Measurements from ENCODE around the gene GRIFIN.

GRIFIN gene

DNA sequence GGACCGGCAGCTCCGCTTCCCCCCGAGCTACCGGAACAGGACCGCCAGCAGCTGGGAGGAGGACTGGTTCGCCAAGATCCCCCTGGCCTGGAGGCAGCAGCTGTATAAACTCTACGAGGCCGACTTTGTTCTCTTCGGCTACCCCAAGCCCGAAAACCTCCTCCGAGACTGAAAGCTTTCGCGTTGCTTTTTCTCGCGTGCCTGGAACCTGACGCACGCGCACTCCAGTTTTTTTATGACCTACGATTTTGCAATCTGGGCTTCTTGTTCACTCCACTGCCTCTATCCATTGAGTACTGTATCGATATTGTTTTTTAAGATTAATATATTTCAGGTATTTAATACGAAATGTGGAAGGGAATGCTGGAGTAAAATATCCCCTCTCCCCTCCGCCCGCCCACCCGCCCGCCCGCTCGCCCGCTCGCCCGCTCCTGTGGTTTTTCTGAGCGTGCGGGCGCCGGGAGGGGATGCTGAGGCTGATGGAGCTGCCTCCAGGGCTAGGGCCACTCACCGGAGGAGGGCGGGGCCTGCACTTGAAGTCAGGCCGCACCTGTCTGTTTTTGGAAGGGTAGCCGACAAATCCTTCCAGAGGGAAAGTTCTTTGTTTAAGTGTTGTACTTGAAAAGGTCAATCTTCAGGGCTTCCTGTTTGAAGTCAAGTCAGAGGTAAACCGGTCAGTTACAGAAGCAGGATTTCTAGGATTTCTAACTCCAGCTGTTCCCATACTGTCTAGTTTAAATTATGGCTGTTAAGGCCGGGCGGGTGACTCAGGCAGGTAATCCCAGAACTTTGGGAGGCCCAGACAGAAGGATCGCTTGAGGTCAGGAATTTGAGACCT, 42.3 kb downstream of the GRIFIN start:
- DNase-seq, result peak; percentile 89 to 92
- H3K14ac ChIP-seq (ENCODE audit: low read length), result no peak overlapping the region
- peaks cover 8% of the 10 kb centered on the region for H3K9me3 ChIP-seq (ENCODE audit: insufficient read depth, low read depth, low read length)
- H2BK120ac ChIP-seq (ENCODE audit: insufficient read depth, low read length, poor library complexity), result no peak overlapping the region
- no peaks in the 10 kb centered on the region for H3K79me2 ChIP-seq (ENCODE audit: control insufficient read depth, insufficient read depth, low read length, poor library complexity)
- no peak overlapping the region for H3K27ac ChIP-seq (ENCODE audit: low read depth, low read length)
- H3K27me3 ChIP-seq (ENCODE audit: insufficient read depth, low read length), result no peaks in the 10 kb centered on the region
- no peak overlapping the region for H2BK12ac ChIP-seq (ENCODE audit: low read length)
- no peak overlapping the region for H3K4ac ChIP-seq (ENCODE audit: low read depth, low read length)
- H3K4me1 ChIP-seq (ENCODE audit: control insufficient read depth in 1 of 2, insufficient read depth in 2 of 2, low read length in 2 of 2), result peaks cover 5 to 8% of the 10 kb centered on the region in 2 experiments
- peaks cover 17 to 18% of the 10 kb centered on the region in 2 experiments for H3K36me3 ChIP-seq (ENCODE audit: control insufficient read depth in 1 of 2, insufficient read depth in 2 of 2, low read length in 2 of 2)
- no peak overlapping the region for H2AK5ac ChIP-seq (ENCODE audit: low read length)
- no peak overlapping the region for H4K12ac ChIP-seq (ENCODE audit: low read depth, low read length)
- H4K91ac ChIP-seq (ENCODE audit: low read depth, low read length), result peak overlapping the region; percentile 10
- H3K18ac ChIP-seq (ENCODE audit: low read length), result no peak overlapping the region
- no peak overlapping the region for H2BK5ac ChIP-seq (ENCODE audit: low read depth, low read length, poor library complexity)
- WGBS (ENCODE audit: extremely low coverage, insufficient coverage, insufficient read length), result 100% methylated on average over 1 of the region's 42 CpGs
- no peak overlapping the region for H2AFZ ChIP-seq (ENCODE audit: insufficient read depth, low read length, poor library complexity)
- H3K4me2 ChIP-seq (ENCODE audit: low read length), result no peak overlapping the region
- peaks cover 2% of the 10 kb centered on the region for H3K79me1 ChIP-seq (ENCODE audit: low read length)
- no peak overlapping the region for H4K8ac ChIP-seq (ENCODE audit: low read depth, low read length)
- H3K23ac ChIP-seq (ENCODE audit: low read length), result no peak overlapping the region
- no peak overlapping the region for H3K9ac ChIP-seq (ENCODE audit: low read length)
- H3K4me3 ChIP-seq (ENCODE audit: low read depth, low read length), result peak overlapping the region; percentile 12

DNA sequence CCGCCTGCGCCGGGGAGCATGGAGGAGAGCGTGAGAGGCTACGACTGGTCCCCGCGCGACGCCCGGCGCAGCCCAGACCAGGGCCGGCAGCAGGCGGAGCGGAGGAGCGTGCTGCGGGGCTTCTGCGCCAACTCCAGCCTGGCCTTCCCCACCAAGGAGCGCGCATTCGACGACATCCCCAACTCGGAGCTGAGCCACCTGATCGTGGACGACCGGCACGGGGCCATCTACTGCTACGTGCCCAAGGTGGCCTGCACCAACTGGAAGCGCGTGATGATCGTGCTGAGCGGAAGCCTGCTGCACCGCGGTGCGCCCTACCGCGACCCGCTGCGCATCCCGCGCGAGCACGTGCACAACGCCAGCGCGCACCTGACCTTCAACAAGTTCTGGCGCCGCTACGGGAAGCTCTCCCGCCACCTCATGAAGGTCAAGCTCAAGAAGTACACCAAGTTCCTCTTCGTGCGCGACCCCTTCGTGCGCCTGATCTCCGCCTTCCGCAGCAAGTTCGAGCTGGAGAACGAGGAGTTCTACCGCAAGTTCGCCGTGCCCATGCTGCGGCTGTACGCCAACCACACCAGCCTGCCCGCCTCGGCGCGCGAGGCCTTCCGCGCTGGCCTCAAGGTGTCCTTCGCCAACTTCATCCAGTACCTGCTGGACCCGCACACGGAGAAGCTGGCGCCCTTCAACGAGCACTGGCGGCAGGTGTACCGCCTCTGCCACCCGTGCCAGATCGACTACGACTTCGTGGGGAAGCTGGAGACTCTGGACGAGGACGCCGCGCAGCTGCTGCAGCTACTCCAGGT, 43.1 kb downstream of the GRIFIN start:
- no peak for DNase-seq
- H2AFZ ChIP-seq (ENCODE audit: insufficient read depth, low read length, poor library complexity), result no peak overlapping the region
- peaks cover 3 to 5% of the 10 kb centered on the region in 2 experiments for H3K4me1 ChIP-seq (ENCODE audit: control insufficient read depth in 1 of 2, insufficient read depth in 2 of 2, low read length in 2 of 2)
- H2AK5ac ChIP-seq (ENCODE audit: low read length), result no peak overlapping the region
- H3K14ac ChIP-seq (ENCODE audit: low read length), result no peak overlapping the region
- H3K9ac ChIP-seq (ENCODE audit: low read length), result no peak overlapping the region
- no peak overlapping the region for H4K8ac ChIP-seq (ENCODE audit: low read depth, low read length)
- no peak overlapping the region for H2BK120ac ChIP-seq (ENCODE audit: insufficient read depth, low read length, poor library complexity)
- no peak overlapping the region for H4K12ac ChIP-seq (ENCODE audit: low read depth, low read length)
- no peak overlapping the region for H3K4ac ChIP-seq (ENCODE audit: low read depth, low read length)
- no peak overlapping the region for H3K23ac ChIP-seq (ENCODE audit: low read length)
- peaks cover 8% of the 10 kb centered on the region for H3K9me3 ChIP-seq (ENCODE audit: insufficient read depth, low read depth, low read length)
- peak overlapping the region; percentile 10 for H4K91ac ChIP-seq (ENCODE audit: low read depth, low read length)
- H3K27ac ChIP-seq (ENCODE audit: low read depth, low read length), result no peak overlapping the region
- no CpG with 5 or more reads among the region's 85 CpGs for WGBS (ENCODE audit: extremely low coverage, insufficient coverage, insufficient read length)
- H3K18ac ChIP-seq (ENCODE audit: low read length), result no peak overlapping the region
- H3K27me3 ChIP-seq (ENCODE audit: insufficient read depth, low read length), result no peaks in the 10 kb centered on the region
- peaks cover 2% of the 10 kb centered on the region for H3K79me1 ChIP-seq (ENCODE audit: low read length)
- H3K79me2 ChIP-seq (ENCODE audit: control insufficient read depth, insufficient read depth, low read length, poor library complexity), result no peaks in the 10 kb centered on the region
- no peak overlapping the region for H2BK5ac ChIP-seq (ENCODE audit: low read depth, low read length, poor library complexity)
- no peak overlapping the region for H3K4me2 ChIP-seq (ENCODE audit: low read length)
- H3K4me3 ChIP-seq (ENCODE audit: low read depth, low read length), result peak overlapping the region; percentile 12
- H2BK12ac ChIP-seq (ENCODE audit: low read length), result no peak overlapping the region
- peaks cover 17 to 18% of the 10 kb centered on the region in 2 experiments for H3K36me3 ChIP-seq (ENCODE audit: control insufficient read depth in 1 of 2, insufficient read depth in 2 of 2, low read length in 2 of 2)

DNA sequence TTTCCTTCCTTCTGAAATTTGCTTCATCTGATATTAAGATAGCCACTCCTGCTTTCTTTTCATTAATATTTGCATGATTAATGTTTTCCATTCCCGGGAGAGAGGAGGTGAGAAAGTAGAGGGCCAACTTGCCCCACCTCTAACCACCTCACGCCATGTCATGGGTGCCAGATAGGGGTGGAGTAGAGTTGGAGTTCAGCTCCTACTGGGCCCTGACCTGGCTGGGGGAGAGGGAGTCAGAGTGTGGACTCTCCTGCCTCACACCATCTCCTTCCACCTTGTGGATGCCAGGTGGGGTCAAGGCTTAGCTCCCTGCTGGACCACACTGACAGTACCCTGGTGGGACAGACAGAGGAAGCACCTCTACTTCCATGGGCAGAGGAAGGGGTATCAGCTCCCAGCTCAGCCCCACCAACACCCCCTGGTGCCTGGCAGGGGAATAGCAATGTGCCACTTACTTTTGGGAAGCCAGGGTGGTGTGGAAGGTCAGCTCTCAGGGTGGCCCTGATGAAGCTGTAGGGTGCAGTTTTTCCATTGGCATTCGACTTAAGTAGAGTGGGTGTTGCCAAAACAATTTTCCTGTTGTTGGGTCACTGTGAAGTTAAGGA, 44.8 kb downstream of the GRIFIN start:
- WGBS (ENCODE audit: extremely low coverage, insufficient coverage, insufficient read length), result no CpG with 5 or more reads among the region's 3 CpGs
- Histone ChIP-seq H3K4me3 (ENCODE audit: low read depth, low read length) (no peak overlapping the region), H3K18ac (ENCODE audit: low read length) (no peak overlapping the region)

DNA sequence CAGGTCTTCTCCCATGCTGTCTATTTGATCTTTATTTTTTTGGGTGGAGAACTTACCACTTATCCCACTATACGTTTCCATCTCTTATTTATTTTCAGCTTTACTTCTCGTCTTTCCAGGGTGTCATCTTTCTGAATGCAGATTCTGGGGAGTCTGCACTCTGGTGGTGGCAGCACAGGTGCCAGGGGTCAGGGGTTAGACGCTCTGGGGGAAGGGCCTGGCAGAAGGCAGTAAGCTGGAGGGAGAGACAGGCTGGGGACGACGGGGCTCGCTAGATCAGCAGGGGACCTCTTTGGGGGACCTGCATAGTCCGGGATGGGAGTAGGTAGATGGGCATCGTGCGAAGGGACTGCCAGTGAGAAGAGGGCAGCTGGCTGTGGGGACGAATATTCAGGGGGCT, 50.4 kb downstream of the GRIFIN start:
- Histone ChIP-seq H3K79me1 (ENCODE audit: low read length) (peaks cover 7% of the 10 kb centered on the region), H3K27me3 (ENCODE audit: insufficient read depth, low read length) (no peaks in the 10 kb centered on the region), H3K18ac (ENCODE audit: low read length) (peak overlapping the region; percentile 43), H4K12ac (ENCODE audit: low read depth, low read length) (peak overlapping the region; percentile 31), H3K23ac (ENCODE audit: low read length) (no peak overlapping the region), H3K4me2 (ENCODE audit: low read length) (no peak overlapping the region), H2BK12ac (ENCODE audit: low read length) (no peak overlapping the region), H2BK120ac (ENCODE audit: insufficient read depth, low read length, poor library complexity) (no peak overlapping the region), H4K8ac (ENCODE audit: low read depth, low read length) (no peak overlapping the region), H3K9ac (ENCODE audit: low read length) (no peak overlapping the region), H3K27ac (ENCODE audit: low read depth, low read length) (no peak overlapping the region), H3K4ac (ENCODE audit: low read depth, low read length) (peak overlapping the region; percentile 33), H3K36me3 (ENCODE audit: control insufficient read depth in 1 of 2, insufficient read depth in 2 of 2, low read length in 2 of 2) (no peaks in the 10 kb centered on the region), H4K91ac (ENCODE audit: low read depth, low read length) (peak overlapping the region; percentile 83), H3K9me3 (ENCODE audit: insufficient read depth, low read depth, low read length) (peaks cover 1% of the 10 kb centered on the region), H2AK5ac (ENCODE audit: low read length) (peak overlapping the region; percentile 50), H2BK5ac (ENCODE audit: low read depth, low read length, poor library complexity) (no peak overlapping the region), H3K14ac (ENCODE audit: low read length) (peak overlapping the region; percentile 62), H3K79me2 (ENCODE audit: control insufficient read depth, insufficient read depth, low read length, poor library complexity) (no peaks in the 10 kb centered on the region), H3K4me3 (ENCODE audit: low read depth, low read length) (no peak overlapping the region), H3K4me1 (ENCODE audit: control insufficient read depth in 1 of 2, insufficient read depth in 2 of 2, low read length in 2 of 2) (peaks cover 3 to 10% of the 10 kb centered on the region in 2 experiments), H2AFZ (ENCODE audit: insufficient read depth, low read length, poor library complexity) (no peak overlapping the region)
- DNase-seq, result no peak
- WGBS (ENCODE audit: extremely low coverage, insufficient coverage, insufficient read length), result no CpG with 5 or more reads among the region's 10 CpGs

More for the DNA sequence above, 44.8 kb downstream of the GRIFIN start:
- no peak overlapping the region for H3K4ac ChIP-seq (ENCODE audit: low read depth, low read length)
- H2AFZ ChIP-seq (ENCODE audit: insufficient read depth, low read length, poor library complexity), result no peak overlapping the region
- peaks cover 2% of the 10 kb centered on the region for H3K79me1 ChIP-seq (ENCODE audit: low read length)
- H2BK12ac ChIP-seq (ENCODE audit: low read length), result no peak overlapping the region
- no peaks in the 10 kb centered on the region for H3K27me3 ChIP-seq (ENCODE audit: insufficient read depth, low read length)
- H3K36me3 ChIP-seq (ENCODE audit: control insufficient read depth in 1 of 2, insufficient read depth in 2 of 2, low read length in 2 of 2), result peaks cover 17 to 18% of the 10 kb centered on the region in 2 experiments
- no peak overlapping the region for H3K23ac ChIP-seq (ENCODE audit: low read length)
- no peak overlapping the region for H3K27ac ChIP-seq (ENCODE audit: low read depth, low read length)
- H4K91ac ChIP-seq (ENCODE audit: low read depth, low read length), result no peak overlapping the region
- no peak overlapping the region for H2BK5ac ChIP-seq (ENCODE audit: low read depth, low read length, poor library complexity)
- H3K4me2 ChIP-seq (ENCODE audit: low read length), result no peak overlapping the region
- H3K14ac ChIP-seq (ENCODE audit: low read length), result no peak overlapping the region
- H3K9me3 ChIP-seq (ENCODE audit: insufficient read depth, low read depth, low read length), result peaks cover 8% of the 10 kb centered on the region
- DNase-seq, result peak in 1 of 2 donors; percentile 31
- H4K12ac ChIP-seq (ENCODE audit: low read depth, low read length), result no peak overlapping the region
- H4K8ac ChIP-seq (ENCODE audit: low read depth, low read length), result no peak overlapping the region
- H2AK5ac ChIP-seq (ENCODE audit: low read length), result no peak overlapping the region
- H2BK120ac ChIP-seq (ENCODE audit: insufficient read depth, low read length, poor library complexity), result no peak overlapping the region
- H3K4me1 ChIP-seq (ENCODE audit: control insufficient read depth in 1 of 2, insufficient read depth in 2 of 2, low read length in 2 of 2), result peaks cover 0 to 5% of the 10 kb centered on the region in 2 experiments
- H3K79me2 ChIP-seq (ENCODE audit: control insufficient read depth, insufficient read depth, low read length, poor library complexity), result no peaks in the 10 kb centered on the region
- H3K9ac ChIP-seq (ENCODE audit: low read length), result no peak overlapping the region

Data from trophoblast cell (in vitro differentiated cells and primary cell).